H9 (cell line): Measurements from ENCODE around the gene HBS1L. TPM values are rescaled to one million over a fixed set of nuclear protein-coding genes. Genes with fewer than 3 reads are reported as not detected.

Experiments used
- DNase-seq: peaks from one replicate; pipeline ENCODE4 v3.0.0-alpha.2; 2017
- H2AFZ ChIP-seq: one replicate; pipeline ENCODE4 v1.6.1; 2013; ENCODE audit warnings: mild to moderate bottlenecking, low read length, control low read depth, moderate library complexity
- H2AK5ac ChIP-seq: 2 replicates; pipeline ENCODE4 v1.6.1; 2013; ENCODE audit warnings: low read length, control low read depth, mixed read lengths; ENCODE audit not compliant: insufficient read length
- H2BK120ac ChIP-seq: one replicate; pipeline ENCODE4 v1.6.1; 2013; ENCODE audit warnings: low read depth, mild to moderate bottlenecking, low read length, control low read depth, inconsistent platforms; ENCODE audit not compliant: poor library complexity, severe bottlenecking
- H2BK12ac ChIP-seq: 2 replicates; pipeline ENCODE4 v1.6.1; 2013; ENCODE audit warnings: low read length, control low read depth, mixed read lengths, low read depth; ENCODE audit not compliant: insufficient read length
- H2BK15ac ChIP-seq: 2 replicates; pipeline ENCODE4 v1.6.1; 2013; ENCODE audit warnings: low read depth, low read length, control low read depth
- H2BK20ac ChIP-seq: one replicate; pipeline ENCODE4 v1.6.1; 2013; ENCODE audit warnings: low read depth, mild to moderate bottlenecking, low read length, control low read depth, inconsistent platforms; ENCODE audit not compliant: poor library complexity, severe bottlenecking
- H2BK5ac ChIP-seq: 2 replicates; pipeline ENCODE4 v1.6.1; 2013; ENCODE audit warnings: low read length, control low read depth, mixed read lengths; ENCODE audit not compliant: insufficient read length
- H3K14ac ChIP-seq: 2 replicates; pipeline ENCODE4 v1.6.1; 2013; ENCODE audit warnings: low read length, control low read depth; ENCODE audit not compliant: insufficient read depth
- H3K18ac ChIP-seq: 2 replicates; pipeline ENCODE4 v1.6.1; 2013; ENCODE audit warnings: low read depth, mild to moderate bottlenecking, mixed read lengths, low read length, control low read depth; ENCODE audit not compliant: insufficient read length
- H3K23ac ChIP-seq: 2 replicates; pipeline ENCODE4 v1.6.1; 2013; ENCODE audit warnings: low read length, control low read depth, mixed read lengths, low read depth; ENCODE audit not compliant: insufficient read length
- H3K23me2 ChIP-seq: 2 replicates; pipeline ENCODE4 v1.6.1; 2013; ENCODE audit warnings: low read depth, mild to moderate bottlenecking, mixed read lengths, low read length, control low read depth; ENCODE audit not compliant: insufficient read length, poor library complexity, severe bottlenecking
- H3K27ac ChIP-seq: 2 replicates; pipeline ENCODE4 v1.5.1; 2013; ENCODE audit warnings: low read length, control low read depth, mixed read lengths, low read depth; ENCODE audit not compliant: insufficient read length
- H3K27me3 ChIP-seq: 2 replicates; pipeline ENCODE4 v1.6.1; 2013; ENCODE audit warnings: low read length, control low read depth, inconsistent platforms; ENCODE audit not compliant: insufficient read depth
- H3K4ac ChIP-seq: 2 replicates; pipeline ENCODE4 v1.6.1; 2013; ENCODE audit warnings: low read depth, mild to moderate bottlenecking, control low read depth, inconsistent platforms, low read length, moderate library complexity
- H3K4me1 ChIP-seq: 2 replicates; pipeline ENCODE4 v1.6.1; 2013; ENCODE audit warnings: low read length, control low read depth, inconsistent platforms; ENCODE audit not compliant: insufficient read depth
- H3K4me2 ChIP-seq: 2 replicates; pipeline ENCODE4 v1.6.1; 2013; ENCODE audit warnings: low read length, control low read depth, mixed read lengths; ENCODE audit not compliant: insufficient read length, insufficient read depth
- H3K56ac ChIP-seq: 2 replicates; pipeline ENCODE4 v1.6.1; 2013; ENCODE audit warnings: low read depth, mild to moderate bottlenecking, mixed read lengths, low read length, control low read depth; ENCODE audit not compliant: insufficient read length
- H3K79me1 ChIP-seq: 2 replicates; pipeline ENCODE4 v1.6.1; 2013; ENCODE audit warnings: low read depth, mild to moderate bottlenecking, moderate library complexity, low read length, control low read depth, inconsistent platforms; ENCODE audit not compliant: insufficient read depth, poor library complexity, severe bottlenecking
- H3K79me2 ChIP-seq: 2 replicates; pipeline ENCODE4 v1.6.1; 2013; ENCODE audit warnings: low read length, control low read depth, inconsistent platforms; ENCODE audit not compliant: insufficient read depth
- H3K9ac ChIP-seq: 2 replicates; pipeline ENCODE4 v1.6.1; 2013; ENCODE audit warnings: low read length, control low read depth, mixed read lengths; ENCODE audit not compliant: insufficient read length; ENCODE audit errors: extremely low read depth
- H3K9me3 ChIP-seq: one replicate; pipeline ENCODE4 v1.6.1; 2013; ENCODE audit warnings: low read depth, low read length, inconsistent platforms; ENCODE audit not compliant: control insufficient read depth
- H3T11ph ChIP-seq: one replicate; pipeline ENCODE4 v1.6.1; 2013; ENCODE audit warnings: mild to moderate bottlenecking, low read length, control low read depth, inconsistent platforms
- H4K20me1 ChIP-seq: one replicate; pipeline ENCODE4 v1.6.1; 2013; ENCODE audit not compliant: control insufficient read depth, insufficient read length, insufficient read depth
- H4K5ac ChIP-seq: 2 replicates; pipeline ENCODE4 v1.6.1; 2013; ENCODE audit warnings: low read depth, mild to moderate bottlenecking, mixed read lengths, low read length, control low read depth; ENCODE audit not compliant: insufficient read length
- H4K8ac ChIP-seq: replicated peaks from 2 replicates; pipeline ENCODE4 v1.6.1; 2013; ENCODE audit warnings: low read length, control low read depth, mixed read lengths, low read depth; ENCODE audit not compliant: insufficient read length
- H4K91ac ChIP-seq: 2 replicates; pipeline ENCODE4 v1.6.1; 2013; ENCODE audit warnings: low read depth, mild to moderate bottlenecking, moderate library complexity, mixed read lengths, low read length, control low read depth; ENCODE audit not compliant: insufficient read length
- H3K27ac Mint-ChIP-seq, 3 experiments: 2 replicates in 2 of 3; 3 replicates in 1 of 3; pipeline ENCODE4 v1.8.0; 2020 to 2021; ENCODE audit warnings: mixed read lengths in 3 of 3, mild to moderate bottlenecking in 1 of 3, moderate library complexity in 1 of 3
- H3K27me3 Mint-ChIP-seq: 2 replicates; pipeline ENCODE4 v1.8.0; 2021; ENCODE audit warnings: low read depth, mild to moderate bottlenecking, moderate library complexity, mixed read lengths
- H3K36me3 Mint-ChIP-seq, 3 experiments: 2 replicates in 2 of 3; 3 replicates in 1 of 3; pipeline ENCODE4 v1.8.0; 2020 to 2021; ENCODE audit warnings: low read depth in 3 of 3, mixed read lengths in 3 of 3; ENCODE audit not compliant: insufficient read depth in 1 of 3
- H3K4me1 Mint-ChIP-seq, 2 experiments: 2 replicates each; pipeline ENCODE4 v1.8.0; 2020; ENCODE audit warnings: mixed read lengths in 2 of 2
- H3K4me3 Mint-ChIP-seq, 2 experiments: 2 replicates in 1 of 2; 3 replicates in 1 of 2; pipeline ENCODE4 v1.8.0; 2020 to 2021; ENCODE audit warnings: mild to moderate bottlenecking in 2 of 2, mixed read lengths in 2 of 2, moderate library complexity in 1 of 2
- H3K9me3 Mint-ChIP-seq, 2 experiments: 2 replicates in 1 of 2; 3 replicates in 1 of 2; pipeline ENCODE4 v1.8.0; 2020; ENCODE audit warnings: mild to moderate bottlenecking in 2 of 2, mixed read lengths in 2 of 2, moderate library complexity in 1 of 2
- WGBS: extraction: QIAGEN DNeasy Blood & Tissue Kit; methylation state at CpG from one replicate; pipeline ENCODE4 v1.1.7; 2013; ENCODE audit warnings: missing lambda C conversion rate, low lambda C conversion rate, mixed read lengths; ENCODE audit not compliant: insufficient read length; ENCODE audit errors: extremely low coverage; 5-methylcytosine and 5-hydroxymethylcytosine counted together
- total RNA-seq: library from RNA; stranded (reverse); gene quantifications from 2 replicates; pipeline ENCODE4 v1.2.1, GENCODE V29; 2021
- TF ChIP-seq, protein P1 (sequence below): fragments of 200-600 bp; sonication (generic); conservative IDR thresholded peaks from 3 replicates; pipeline ENCODE4 v1.8.0; 2021; ENCODE audit warnings: antibody characterized with exemption, mild to moderate bottlenecking

The HBS1L gene
- total RNA-seq, 1 experiment from 2014 or later, result 110 TPM

DNA sequence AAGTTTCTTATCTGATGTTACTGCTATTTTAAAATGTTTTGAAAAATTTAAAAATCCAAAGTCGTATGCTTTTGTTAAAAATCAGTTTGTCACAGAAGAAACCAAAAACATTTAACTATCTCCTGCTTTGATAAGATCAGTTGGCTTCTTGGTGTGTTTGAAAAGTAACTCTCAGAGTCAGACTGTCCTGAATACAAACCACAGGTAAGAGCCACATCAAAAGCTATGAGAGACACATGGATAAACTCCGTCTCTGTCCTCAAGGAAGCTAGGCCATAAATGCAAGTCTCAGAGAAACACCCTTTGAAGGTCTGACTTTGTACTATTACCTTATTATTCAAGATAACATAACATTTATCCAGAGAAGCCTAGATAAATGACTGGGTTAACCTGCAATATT, 7.7 kb downstream of the HBS1L start:
- H3K27ac Mint-ChIP-seq, result no peak overlapping the region
- H3K9me3 Mint-ChIP-seq, result no peaks in the 10 kb centered on the region
- H2AK5ac ChIP-seq, result no peak overlapping the region
- H4K20me1 ChIP-seq, result no peaks in the 10 kb centered on the region
- no peaks in the 10 kb centered on the region for H3K4me1 Mint-ChIP-seq
- H3K4me3 Mint-ChIP-seq, result no peak overlapping the region
- no peak overlapping the region for H4K8ac ChIP-seq
- no peak overlapping the region for H4K91ac ChIP-seq
- H3K36me3 Mint-ChIP-seq, result peaks cover 3 to 22% (median 18%) of the 10 kb centered on the region in 3 experiments; a peak in 5 of 7 replicates
- no peaks in the 10 kb centered on the region for H3K27me3 ChIP-seq
- no peak overlapping the region for H3K4me2 ChIP-seq
- H3K4me1 ChIP-seq, result no peaks in the 10 kb centered on the region
- no peak overlapping the region for H2BK15ac ChIP-seq
- no peak overlapping the region for H3T11ph ChIP-seq
- H3K27me3 Mint-ChIP-seq, result no peaks in the 10 kb centered on the region
- H2BK120ac ChIP-seq, result no peak overlapping the region
- no peak overlapping the region for H3K14ac ChIP-seq
- no peak overlapping the region for H2BK5ac ChIP-seq
- no peaks in the 10 kb centered on the region for H3K23me2 ChIP-seq
- no peaks in the 10 kb centered on the region for H3K9me3 ChIP-seq
- peaks cover 12% of the 10 kb centered on the region; the same call in 1 of the 2 replicates for H3K79me2 ChIP-seq
- H3K27ac ChIP-seq, result no peak overlapping the region
- H2AFZ ChIP-seq, result no peak overlapping the region
- no CpG with 5 or more reads among the region's 2 CpGs for WGBS
- no peak overlapping the region for H3K23ac ChIP-seq
- TF ChIP-seq, protein P1, sequence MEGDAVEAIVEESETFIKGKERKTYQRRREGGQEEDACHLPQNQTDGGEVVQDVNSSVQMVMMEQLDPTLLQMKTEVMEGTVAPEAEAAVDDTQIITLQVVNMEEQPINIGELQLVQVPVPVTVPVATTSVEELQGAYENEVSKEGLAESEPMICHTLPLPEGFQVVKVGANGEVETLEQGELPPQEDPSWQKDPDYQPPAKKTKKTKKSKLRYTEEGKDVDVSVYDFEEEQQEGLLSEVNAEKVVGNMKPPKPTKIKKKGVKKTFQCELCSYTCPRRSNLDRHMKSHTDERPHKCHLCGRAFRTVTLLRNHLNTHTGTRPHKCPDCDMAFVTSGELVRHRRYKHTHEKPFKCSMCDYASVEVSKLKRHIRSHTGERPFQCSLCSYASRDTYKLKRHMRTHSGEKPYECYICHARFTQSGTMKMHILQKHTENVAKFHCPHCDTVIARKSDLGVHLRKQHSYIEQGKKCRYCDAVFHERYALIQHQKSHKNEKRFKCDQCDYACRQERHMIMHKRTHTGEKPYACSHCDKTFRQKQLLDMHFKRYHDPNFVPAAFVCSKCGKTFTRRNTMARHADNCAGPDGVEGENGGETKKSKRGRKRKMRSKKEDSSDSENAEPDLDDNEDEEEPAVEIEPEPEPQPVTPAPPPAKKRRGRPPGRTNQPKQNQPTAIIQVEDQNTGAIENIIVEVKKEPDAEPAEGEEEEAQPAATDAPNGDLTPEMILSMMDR, result no peak
- H4K5ac ChIP-seq, result no peak overlapping the region
- DNase-seq, result no peak
- no peak overlapping the region for H3K4ac ChIP-seq
- no peak overlapping the region for H2BK12ac ChIP-seq
- H2BK20ac ChIP-seq, result no peak overlapping the region
- H3K9ac ChIP-seq, result no peak overlapping the region
- no peak overlapping the region for H3K56ac ChIP-seq
- no peak overlapping the region for H3K18ac ChIP-seq
- peaks cover 3% of the 10 kb centered on the region for H3K79me1 ChIP-seq
